ENCODE data around the gene ARID5B. TPM values are rescaled to one million over a fixed set of nuclear protein-coding genes. Genes with fewer than 3 reads are reported as not detected.

The ARID5B gene
- total and polyA plus RNA-seq, 2 donors (not counting 1 experiment from before 2014, with no cell fraction given), result 118 to 145 TPM

- Histone ChIP-seq H3K27ac (ENCODE audit: insufficient read depth, low read length) (peak overlapping the region; percentile 89), H3K4me1 (ENCODE audit: control insufficient read depth, extremely low read depth, insufficient read depth, low read length) (peaks cover 12% of the 10 kb centered on the region), H3K36me3 (ENCODE audit: control insufficient read depth, insufficient read depth, low read length) (no peaks in the 10 kb centered on the region), H3K4me2 (ENCODE audit: extremely low read depth, insufficient read depth, low read length) (peak overlapping the region; percentile 93), H2AFZ (ENCODE audit: low read length) (peak overlapping the region; percentile 31), H4K20me1 (ENCODE audit: control insufficient read depth, extremely low read depth, insufficient read depth, low read length) (no peaks in the 10 kb centered on the region), H3K9me3 (ENCODE audit: control insufficient read depth, insufficient read depth, low read depth, low read length) (no peaks in the 10 kb centered on the region), H3K4me3 (replicated peaks in 1 of 4; ENCODE audit: control extremely low read depth in 1 of 4, insufficient read depth in 1 of 4, low read depth in 3 of 4, low read length in 4 of 4) (peak overlapping the region; percentile 57 to 99 (median 85)), H3K27me3 (ENCODE audit: control insufficient read depth, insufficient read depth, low read length) (no peaks in the 10 kb centered on the region), H3K9ac (ENCODE audit: insufficient read depth, low read length) (peak overlapping the region; percentile 40), H3K79me2 (ENCODE audit: control insufficient read depth, insufficient read depth, low read length) (peaks cover 36% of the 10 kb centered on the region)
- peak; percentile 70 to 92 for DNase-seq (ENCODE audit: low read depth in 2 of 2)
- TF ChIP-seq EZH2 (IDR thresholded peaks at IDR 0.05; ENCODE audit: low read length, missing control alignments) (no peak), CTCF (conservative IDR thresholded peaks at IDR 0.05 in 1 of 2, IDR thresholded peaks at IDR 0.05 in 1 of 2; ENCODE audit: low read depth in 1 of 2, low read length in 2 of 2) (no peak)
Observed at GRCh38 chr10:61899997-61900828, 1.3 kb upstream of the ARID5B start.

- DNase-seq (ENCODE audit: low read depth in 2 of 2), result peak in 1 of 2 donors; percentile 45
- Histone ChIP-seq H3K4me1 (ENCODE audit: control insufficient read depth, extremely low read depth, insufficient read depth, low read length) (peaks cover 12% of the 10 kb centered on the region), H3K4me3 (replicated peaks in 1 of 4; ENCODE audit: control extremely low read depth in 1 of 4, insufficient read depth in 1 of 4, low read depth in 3 of 4, low read length in 4 of 4) (peak overlapping the region; percentile 57 to 99 (median 85)), H3K9ac (ENCODE audit: insufficient read depth, low read length) (peak overlapping the region; percentile 44), H3K4me2 (ENCODE audit: extremely low read depth, insufficient read depth, low read length) (peak overlapping the region; percentile 72), H3K27me3 (ENCODE audit: control insufficient read depth, insufficient read depth, low read length) (no peaks in the 10 kb centered on the region), H3K79me2 (ENCODE audit: control insufficient read depth, insufficient read depth, low read length) (peaks cover 53% of the 10 kb centered on the region), H3K27ac (ENCODE audit: insufficient read depth, low read length) (peak overlapping the region; percentile 95), H3K9me3 (ENCODE audit: control insufficient read depth, insufficient read depth, low read depth, low read length) (no peaks in the 10 kb centered on the region), H2AFZ (ENCODE audit: low read length) (no peak overlapping the region), H3K36me3 (ENCODE audit: control insufficient read depth, insufficient read depth, low read length) (no peaks in the 10 kb centered on the region), H4K20me1 (ENCODE audit: control insufficient read depth, extremely low read depth, insufficient read depth, low read length) (no peaks in the 10 kb centered on the region)
- TF ChIP-seq EZH2 (IDR thresholded peaks at IDR 0.05; ENCODE audit: low read length, missing control alignments), result no peak
Observed at GRCh38 chr10:61901829-61902444, 438 bp downstream of the ARID5B start.

- no peaks in the 10 kb centered on the region for H3K27me3 ChIP-seq (ENCODE audit: control insufficient read depth, insufficient read depth, low read length)
- H2AFZ ChIP-seq (ENCODE audit: low read length), result no peak overlapping the region
- H3K9me3 ChIP-seq (ENCODE audit: control insufficient read depth, insufficient read depth, low read depth, low read length), result no peaks in the 10 kb centered on the region
- H3K79me2 ChIP-seq (ENCODE audit: control insufficient read depth, insufficient read depth, low read length), result peaks cover 60% of the 10 kb centered on the region
- peaks cover 8% of the 10 kb centered on the region for H3K4me1 ChIP-seq (ENCODE audit: control insufficient read depth, extremely low read depth, insufficient read depth, low read length)
- peak overlapping the region; percentile 72 for H3K4me2 ChIP-seq (ENCODE audit: extremely low read depth, insufficient read depth, low read length)
- peak; percentile 38 to 41 for TF ChIP-seq CTCF (conservative IDR thresholded peaks at IDR 0.05 in 1 of 2, IDR thresholded peaks at IDR 0.05 in 1 of 2; ENCODE audit: low read depth in 1 of 2, low read length in 2 of 2)
- no peak for TF ChIP-seq EZH2 (IDR thresholded peaks at IDR 0.05; ENCODE audit: low read length, missing control alignments)
- H3K36me3 ChIP-seq (ENCODE audit: control insufficient read depth, insufficient read depth, low read length), result no peaks in the 10 kb centered on the region
- no peaks in the 10 kb centered on the region for H4K20me1 ChIP-seq (ENCODE audit: control insufficient read depth, extremely low read depth, insufficient read depth, low read length)
- peak; percentile 71 to 83 for DNase-seq (ENCODE audit: low read depth in 2 of 2)
- H3K4me3 ChIP-seq (replicated peaks in 1 of 4; ENCODE audit: control extremely low read depth in 1 of 4, insufficient read depth in 1 of 4, low read depth in 3 of 4, low read length in 4 of 4), result peak overlapping the region; percentile 57 to 99 (median 85)
- peak overlapping the region; percentile 95 for H3K27ac ChIP-seq (ENCODE audit: insufficient read depth, low read length)
- peak overlapping the region; percentile 44 for H3K9ac ChIP-seq (ENCODE audit: insufficient read depth, low read length)
Observed at GRCh38 chr10:61902445-61903220, 1.1 kb downstream of the ARID5B start.

Data from fibroblast of lung (primary cell).